SW 1271 (cell line): Measurements from ENCODE around the gene SLC12A6.
"Not testable (repeated sequence)": the region's sequence is repeated elsewhere in the genome, so short reads cannot be mapped to it uniquely, and the experiment has no call there.

Experiments
- DNase-seq, 2 experiments: peaks; one replicate each; lab custom pipeline; 2025; lab: John Stamatoyannopoulos, UW

The SLC12A6 gene

DNA sequence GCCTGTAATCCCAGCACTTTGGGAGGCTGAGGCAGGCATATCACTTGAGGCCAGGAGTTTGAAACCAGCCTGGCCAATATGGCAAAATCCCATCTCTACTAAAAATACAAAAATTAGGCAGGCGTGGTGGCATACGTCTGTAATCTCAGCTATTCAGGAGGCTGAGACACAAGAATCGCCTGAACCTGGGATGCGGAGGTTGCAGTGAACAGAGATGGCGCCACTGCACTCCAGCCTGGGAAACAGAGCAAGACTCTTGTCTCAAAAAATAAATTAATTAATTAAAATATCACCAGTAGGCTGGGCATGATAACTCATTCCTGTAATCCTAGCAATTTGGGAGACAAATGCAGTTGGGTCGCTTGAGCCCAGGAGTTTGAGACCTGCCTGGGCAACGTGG is 144.3 kb downstream of the SLC12A6 start:
- DNase-seq = not testable (repeated sequence)

- no peak for DNase-seq
Measured at GRCh38 chr15:34188711-34189110, 148.9 kb downstream of the SLC12A6 start.

DNA sequence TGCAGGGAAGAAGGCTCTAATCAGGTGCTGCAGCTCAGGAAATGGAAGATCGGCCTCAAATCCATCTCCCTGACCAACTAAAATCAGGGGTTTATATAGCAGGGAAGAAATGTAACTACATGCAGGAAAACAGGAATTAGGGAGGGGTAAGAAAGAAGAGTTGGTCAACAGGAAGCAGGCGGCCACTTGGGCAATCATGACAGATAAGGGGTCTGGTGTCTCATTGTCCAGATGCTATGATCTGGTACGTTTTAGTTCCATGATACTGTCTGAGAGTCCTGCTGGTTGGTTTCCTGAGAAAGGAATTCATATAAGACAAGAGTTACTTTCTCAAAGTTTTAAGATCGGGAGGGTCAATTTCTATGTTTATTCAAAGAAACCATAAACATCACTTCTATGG is 151.9 kb downstream of the SLC12A6 start:
- no peak for DNase-seq

DNA sequence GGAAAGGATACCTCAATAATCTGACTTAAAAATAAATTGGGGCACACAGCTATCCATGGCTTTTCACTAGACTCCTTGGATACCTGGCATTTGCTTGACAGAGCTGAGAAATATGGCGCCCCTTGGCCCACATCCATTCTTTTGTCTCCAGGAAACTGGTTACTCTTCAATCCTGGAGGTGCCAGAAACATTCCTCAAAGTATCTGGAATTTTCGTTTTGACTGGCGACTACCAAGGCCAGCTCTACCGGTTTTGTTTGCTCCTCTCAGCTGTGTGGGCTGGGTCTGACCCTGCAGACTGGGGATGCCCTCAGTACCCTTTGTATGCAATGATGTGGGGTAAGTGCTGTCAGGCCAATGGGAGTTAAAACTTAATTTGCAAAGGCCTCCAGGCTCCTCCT is 154.6 kb downstream of the SLC12A6 start:
- no peak for DNase-seq
